Neural cell (in vitro differentiated cells): ENCODE results near the gene ATP12A. TPM values are rescaled to one million over a fixed set of nuclear protein-coding genes. Genes with fewer than 3 reads are reported as not detected.

Experiments used
- H2AFZ ChIP-seq: fragments of 200-600, 300-800 bp; sonication (generic), shearing (Covaris generic); 2 replicates; pipeline ENCODE4 v1.6.0; 2014; ENCODE audit warnings: low read depth, mild to moderate bottlenecking, antibody characterized with exemption, low read length, moderate library complexity
- H3F3A ChIP-seq: fragments of 200-600 bp; shearing (Covaris generic); 2 replicates; pipeline ENCODE4 v1.6.1; 2016; ENCODE audit warnings: mild to moderate bottlenecking, moderate library complexity, mixed read lengths, antibody characterized with exemption, low read length; ENCODE audit not compliant: insufficient read depth, poor library complexity, severe bottlenecking
- H3K27ac ChIP-seq: fragments of 200-600, 300-800 bp; sonication (generic), shearing (Covaris generic); 2 replicates; pipeline ENCODE4 v1.5.1; 2014; ENCODE audit warnings: mild to moderate bottlenecking, low read length, moderate library complexity
- H3K27me3 ChIP-seq: fragments of 300-800, 200-600 bp; sonication (generic), shearing (Covaris generic); 2 replicates; pipeline ENCODE4 v1.6.0; 2014; ENCODE audit warnings: mild to moderate bottlenecking, low read depth, low read length, moderate library complexity; ENCODE audit not compliant: insufficient read depth
- H3K36me3 ChIP-seq: fragments of 300-800, 200-600 bp; sonication (generic), shearing (Covaris generic); 2 replicates; pipeline ENCODE4 v1.5.1; 2014; ENCODE audit warnings: mild to moderate bottlenecking, antibody characterized with exemption, low read length, moderate library complexity; ENCODE audit not compliant: insufficient read depth
- H3K4me2 ChIP-seq: fragments of 300-800, 200-600 bp; sonication (generic), shearing (Covaris generic); 2 replicates; pipeline ENCODE4 v1.6.0; 2014; ENCODE audit warnings: mild to moderate bottlenecking, low read length
- H3K4me3 ChIP-seq: fragments of 300-800, 200-600 bp; sonication (generic), shearing (Covaris generic); 2 replicates; pipeline ENCODE4 v1.5.1; 2014; ENCODE audit warnings: mild to moderate bottlenecking, low read length, moderate library complexity
- H3K79me2 ChIP-seq: fragments of 200-600 bp; shearing (Covaris generic); replicated peaks from 2 replicates; pipeline ENCODE4 v1.6.0; 2014; ENCODE audit warnings: mild to moderate bottlenecking, low read length, moderate library complexity; ENCODE audit not compliant: insufficient read depth
- H3K9ac ChIP-seq: fragments of 300-800, 200-600 bp; sonication (generic), shearing (Covaris generic); 2 replicates; pipeline ENCODE4 v1.6.1; 2016; ENCODE audit warnings: mild to moderate bottlenecking, low read length, mixed read lengths
- H3K9me2 ChIP-seq: fragments of 200-600 bp; shearing (Covaris generic); 2 replicates; pipeline ENCODE4 v1.6.1; 2016; ENCODE audit warnings: mild to moderate bottlenecking, low read length, mixed read lengths; ENCODE audit not compliant: insufficient read depth
- H3K9me3 ChIP-seq: fragments of 200-600, 300-800 bp; sonication (generic), shearing (Covaris generic); 2 replicates; pipeline ENCODE4 v1.6.1; 2016; ENCODE audit warnings: mild to moderate bottlenecking, mixed run types, low read length, moderate library complexity, mixed read lengths
- H4K20me1 ChIP-seq: fragments of 200-600 bp; shearing (Covaris generic); 2 replicates; pipeline ENCODE4 v1.6.1; 2016; ENCODE audit warnings: mild to moderate bottlenecking, mixed run types; ENCODE audit not compliant: insufficient read depth
- CTCF ChIP-seq: fragments of 450-650 bp; IDR thresholded peaks from 2 replicates; pipeline ENCODE4 v1.5.1; 2014; ENCODE audit warnings: antibody characterized with exemption, mild to moderate bottlenecking, moderate library complexity; ENCODE audit not compliant: poor library complexity, severe bottlenecking
- EP300 ChIP-seq: fragments of 450-650 bp; conservative IDR thresholded peaks from 2 replicates; pipeline ENCODE4 v1.6.1; 2014; ENCODE audit warnings: antibody characterized with exemption, mild to moderate bottlenecking, moderate library complexity; ENCODE audit not compliant: poor library complexity, severe bottlenecking
- EZH2 ChIP-seq: fragments of 200-600, 300-800 bp; shearing (Covaris generic), sonication (generic); IDR thresholded peaks from 2 replicates; pipeline ENCODE4 v1.6.1; 2014; ENCODE audit warnings: antibody characterized with exemption, low read length, borderline replicate concordance, mild to moderate bottlenecking; ENCODE audit not compliant: insufficient read depth, poor library complexity, severe bottlenecking
- MXI1 ChIP-seq: fragments of 450-650 bp; conservative IDR thresholded peaks from 2 replicates; pipeline ENCODE4 v1.6.1; 2014; ENCODE audit warnings: antibody characterized with exemption, mild to moderate bottlenecking; ENCODE audit not compliant: poor library complexity, severe bottlenecking
- POLR2AphosphoS5 ChIP-seq: IDR thresholded peaks from 2 replicates; pipeline ENCODE4 v1.6.1; 2012
- RAD21 ChIP-seq: fragments of 450-650 bp; conservative IDR thresholded peaks from 2 replicates; pipeline ENCODE4 v1.6.1; 2014; ENCODE audit warnings: antibody characterized with exemption, mild to moderate bottlenecking, moderate library complexity
- REST ChIP-seq: IDR thresholded peaks from 2 replicates; pipeline ENCODE4 v1.6.1; 2012; ENCODE audit warnings: borderline replicate concordance
- SMC3 ChIP-seq: fragments of 450-650 bp; conservative IDR thresholded peaks from 2 replicates; pipeline ENCODE4 v1.6.1; 2014; ENCODE audit warnings: antibody characterized with exemption, mild to moderate bottlenecking, moderate library complexity; ENCODE audit not compliant: poor library complexity
- TAF1 ChIP-seq: IDR thresholded peaks from 2 replicates; pipeline ENCODE4 v1.6.1; 2012; ENCODE audit warnings: low read depth
- polyA minus RNA-seq: library from RNA; depleted of rRNA, polyadenylated mRNA; stranded (reverse); fragments of >200 nt; gene quantifications from 2 replicates; pipeline ENCODE4 v1.2.3, GENCODE V29; 2014
- polyA plus RNA-seq: library from polyadenylated mRNA; depleted of rRNA; stranded (reverse); fragments of >200 nt; gene quantifications from 2 replicates; pipeline ENCODE4 v1.2.3, GENCODE V29; 2014

ATP12A gene
- polyA plus RNA-seq (not detected in 2 replicates), polyA minus RNA-seq (not detected in 2 replicates)

- H3K36me3 ChIP-seq, result no peaks in the 10 kb centered on the region
- H3K9me2 ChIP-seq, result no peaks in the 10 kb centered on the region
- H4K20me1 ChIP-seq, result no peaks in the 10 kb centered on the region
- TF ChIP-seq RAD21, result no peak
- peak; percentile 55 for TF ChIP-seq CTCF
- peak; percentile 34 for TF ChIP-seq MXI1
- TF ChIP-seq REST, result no peak
- no peak for TF ChIP-seq EP300
- H3K4me3 ChIP-seq, result peak within 1 kb of the TSS; percentile 77
- no peak within 1 kb of the TSS for H3K27ac ChIP-seq
- H3K79me2 ChIP-seq, result no peaks in the 10 kb centered on the region
- peak within 1 kb of the TSS; percentile 51 for H3K9ac ChIP-seq
- H2AFZ ChIP-seq, result no peak within 1 kb of the TSS
- peak within 1 kb of the TSS; percentile 48 for H3K4me2 ChIP-seq
- H3K9me3 ChIP-seq, result no peaks in the 10 kb centered on the region
- H3F3A ChIP-seq, result no peaks in the 10 kb centered on the region
- H3K27me3 ChIP-seq, result peaks cover 22% of the 10 kb centered on the region
These were observed at the start of gene ATP12A for GRCh38 chr13:24680258-24680920. Gene ATP12A, plus strand, starts transcription at chr13:24680408. Its CDS starts 336 bp downstream, at chr13:24680744.

GRCh38 chr13:24630851-24631620 lies 49.2 kb upstream of the ATP12A start:
- no peaks in the 10 kb centered on the region for H3K27me3 ChIP-seq
- TF ChIP-seq EP300 (no peak), CTCF (no peak), SMC3 (no peak), TAF1 (no peak), POLR2AphosphoS5 (no peak), RAD21 (no peak), EZH2 (no peak), REST (no peak)
- H2AFZ ChIP-seq, result no peak overlapping the region
- H3K79me2 ChIP-seq, result no peaks in the 10 kb centered on the region
- H3K36me3 ChIP-seq, result no peaks in the 10 kb centered on the region
- H4K20me1 ChIP-seq, result no peaks in the 10 kb centered on the region
- no peak overlapping the region for H3K27ac ChIP-seq
- H3K9me3 ChIP-seq, result no peaks in the 10 kb centered on the region
- H3K9ac ChIP-seq, result no peak overlapping the region
- H3K4me2 ChIP-seq, result no peak overlapping the region
- no peaks in the 10 kb centered on the region for H3F3A ChIP-seq
- no peaks in the 10 kb centered on the region for H3K9me2 ChIP-seq
- H3K4me3 ChIP-seq, result no peak overlapping the region
